Right lobe of liver (tissue), 4 donors: ENCODE measurements around the gene SH3BGRL2.

ENCODE experiments used
- POLR2A ChIP-seq: fragments of 450-650 bp; IDR thresholded peaks from one replicate; pipeline ENCODE4 v1.6.1; 2017; ENCODE audit warnings: antibody characterized with exemption, mild to moderate bottlenecking
- TF ChIP-seq, protein P1 (sequence below), 4 donors: fragments of 200-600 bp in 3 of 4; fragments of 450-650 bp in 1 of 4; IDR thresholded peaks; one replicate each; pipeline versions ENCODE4 v1.5.1 to v1.8.0; 2016 to 2022; ENCODE audit warnings: antibody characterized with exemption in 4 of 4, mild to moderate bottlenecking in 2 of 4
- donor health status: DM: no; HTN: no; CAD: no.
- donor health status: DM: no; HTN: no; CAD: no.
- donor health status: DM: no; HTN: yes; CAD: no.

DNA sequence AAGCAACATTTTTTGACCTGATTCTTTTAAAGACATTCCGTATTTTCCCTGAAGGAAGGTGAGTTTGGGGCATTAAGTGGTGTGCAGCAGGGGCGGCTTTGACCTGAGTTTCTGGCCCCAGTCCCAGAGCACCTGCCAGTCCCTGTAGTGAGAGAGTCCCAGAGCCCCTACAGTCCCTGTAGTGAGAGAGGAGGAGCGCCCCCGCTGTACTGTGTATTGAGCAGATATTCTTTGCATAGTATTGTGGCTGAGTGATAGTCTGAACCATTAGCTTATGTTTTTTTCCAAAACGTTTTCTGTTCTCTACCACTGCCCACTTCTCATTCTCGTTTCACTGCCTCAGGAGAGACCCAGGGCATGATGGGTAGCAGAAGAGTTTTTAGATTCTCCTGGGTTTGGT, 17.2 kb upstream of the SH3BGRL2 start:
- TF ChIP-seq, protein P1, sequence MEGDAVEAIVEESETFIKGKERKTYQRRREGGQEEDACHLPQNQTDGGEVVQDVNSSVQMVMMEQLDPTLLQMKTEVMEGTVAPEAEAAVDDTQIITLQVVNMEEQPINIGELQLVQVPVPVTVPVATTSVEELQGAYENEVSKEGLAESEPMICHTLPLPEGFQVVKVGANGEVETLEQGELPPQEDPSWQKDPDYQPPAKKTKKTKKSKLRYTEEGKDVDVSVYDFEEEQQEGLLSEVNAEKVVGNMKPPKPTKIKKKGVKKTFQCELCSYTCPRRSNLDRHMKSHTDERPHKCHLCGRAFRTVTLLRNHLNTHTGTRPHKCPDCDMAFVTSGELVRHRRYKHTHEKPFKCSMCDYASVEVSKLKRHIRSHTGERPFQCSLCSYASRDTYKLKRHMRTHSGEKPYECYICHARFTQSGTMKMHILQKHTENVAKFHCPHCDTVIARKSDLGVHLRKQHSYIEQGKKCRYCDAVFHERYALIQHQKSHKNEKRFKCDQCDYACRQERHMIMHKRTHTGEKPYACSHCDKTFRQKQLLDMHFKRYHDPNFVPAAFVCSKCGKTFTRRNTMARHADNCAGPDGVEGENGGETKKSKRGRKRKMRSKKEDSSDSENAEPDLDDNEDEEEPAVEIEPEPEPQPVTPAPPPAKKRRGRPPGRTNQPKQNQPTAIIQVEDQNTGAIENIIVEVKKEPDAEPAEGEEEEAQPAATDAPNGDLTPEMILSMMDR (IDR thresholded peaks at IDR 0.05): no peak
- no peak for TF ChIP-seq POLR2A
